NCI-H1105 (cell line): ENCODE measurements around the gene PLA2G2C.

ENCODE experiments used
- DNase-seq: peaks from one replicate; lab custom pipeline; 2025; lab: John Stamatoyannopoulos, UW

PLA2G2C gene

GRCh38 chr1:20183616-20184271 is 2.6 kb downstream of the PLA2G2C start:
- DNase-seq: no peak

- no peak for DNase-seq
Measured at GRCh38 chr1:20183035-20183434, 3.3 kb downstream of the PLA2G2C start.

GRCh38 chr1:20182415-20182814 is 3.9 kb downstream of the PLA2G2C start:
- DNase-seq: no peak

GRCh38 chr1:20180844-20181207 is 5.5 kb downstream of the PLA2G2C start:
- no peak for DNase-seq

GRCh38 chr1:20180129-20180843 is 6.0 kb downstream of the PLA2G2C start:
- no peak for DNase-seq

- DNase-seq: no peak
Measured at GRCh38 chr1:20179371-20180128, 6.8 kb downstream of the PLA2G2C start.

GRCh38 chr1:20178634-20179370 is 7.5 kb downstream of the PLA2G2C start:
- no peak for DNase-seq

GRCh38 chr1:20174937-20175666 is 11.2 kb downstream of the PLA2G2C start:
- no peak for DNase-seq

- no peak for DNase-seq
Measured at GRCh38 chr1:20172033-20172590, 14.2 kb downstream of the PLA2G2C start.

GRCh38 chr1:20169932-20170331 is 16.4 kb downstream of the PLA2G2C start:
- DNase-seq: no peak

GRCh38 chr1:20168564-20169491 is 17.5 kb downstream of the PLA2G2C start:
- no peak for DNase-seq

- DNase-seq: no peak
Measured at GRCh38 chr1:20167126-20167525, 19.2 kb downstream of the PLA2G2C start.

GRCh38 chr1:20166051-20166450 is 20.3 kb downstream of the PLA2G2C start:
- no peak for DNase-seq

GRCh38 chr1:20165522-20165951 is 20.8 kb downstream of the PLA2G2C start:
- no peak for DNase-seq

GRCh38 chr1:20164694-20165202 is 21.6 kb downstream of the PLA2G2C start:
- no peak for DNase-seq

GRCh38 chr1:20160034-20160433 is 26.3 kb downstream of the PLA2G2C start:
- no peak for DNase-seq

- no peak for DNase-seq
Measured at GRCh38 chr1:20158358-20159070, 27.8 kb downstream of the PLA2G2C start.

- DNase-seq: no peak
Measured at GRCh38 chr1:20154301-20154831, 32.0 kb downstream of the PLA2G2C start.

GRCh38 chr1:20153000-20153418 is 33.3 kb downstream of the PLA2G2C start:
- DNase-seq: no peak
